ENCODE measurements around the gene PACRG.

The PACRG gene

GRCh38 chr6:163177892-163178420 is 450.2 kb downstream of the PACRG start:
- Histone ChIP-seq H3K27ac (no peak overlapping the region), H3K4me1 (ENCODE audit: control insufficient read depth in 1 of 2, insufficient read depth in 1 of 2, low read depth in 1 of 2, low read length in 1 of 2) (no peaks in the 10 kb centered on the region), H3K9me3 (no peaks in the 10 kb centered on the region), H3K36me3 (no peaks in the 10 kb centered on the region), H3K27me3 (peaks cover 15% of the 10 kb centered on the region), H3K4me3 (ENCODE audit: low read depth in 1 of 2, low read length in 1 of 2) (no peak overlapping the region)
- no peak for TF ChIP-seq CTCF (IDR thresholded peaks at IDR 0.05)

DNA sequence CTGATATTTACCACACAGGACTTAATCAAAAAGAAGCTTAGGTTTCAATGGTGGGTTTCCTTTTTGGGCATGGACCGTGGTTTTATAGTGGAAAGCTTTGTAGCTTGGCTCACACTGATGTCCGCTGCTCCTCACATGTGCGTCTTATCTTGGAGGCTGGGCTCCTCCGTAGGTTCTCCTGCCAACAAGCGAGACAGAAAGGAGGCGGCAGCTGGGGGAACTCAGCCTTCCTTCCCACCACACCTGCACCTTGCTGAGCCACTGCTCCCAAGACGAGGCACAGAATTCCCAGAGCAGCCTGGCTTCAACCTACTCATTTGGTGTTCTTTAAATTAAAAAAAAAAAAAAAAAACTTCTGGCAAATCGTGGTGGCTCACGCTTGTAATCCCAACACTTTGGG is 451.3 kb downstream of the PACRG start:
- no peak for TF ChIP-seq CTCF (IDR thresholded peaks at IDR 0.05)
- no peaks in the 10 kb centered on the region for H3K9me3 ChIP-seq
- peaks cover 16% of the 10 kb centered on the region for H3K27me3 ChIP-seq
- H3K4me3 ChIP-seq (ENCODE audit: low read depth in 1 of 2, low read length in 1 of 2): no peak overlapping the region
- no peak overlapping the region for H3K27ac ChIP-seq
- no peaks in the 10 kb centered on the region for H3K36me3 ChIP-seq
- no peaks in the 10 kb centered on the region for H3K4me1 ChIP-seq (ENCODE audit: control insufficient read depth in 1 of 2, insufficient read depth in 1 of 2, low read depth in 1 of 2, low read length in 1 of 2)

- no peaks in the 10 kb centered on the region for H3K4me1 ChIP-seq (ENCODE audit: control insufficient read depth in 1 of 2, insufficient read depth in 1 of 2, low read depth in 1 of 2, low read length in 1 of 2)
- TF ChIP-seq CTCF (IDR thresholded peaks at IDR 0.05): no peak
- no peak overlapping the region for H3K4me3 ChIP-seq (ENCODE audit: low read depth in 1 of 2, low read length in 1 of 2)
- H3K27ac ChIP-seq: no peak overlapping the region
- peaks cover 16% of the 10 kb centered on the region for H3K27me3 ChIP-seq
- no peaks in the 10 kb centered on the region for H3K9me3 ChIP-seq
- no peaks in the 10 kb centered on the region for H3K36me3 ChIP-seq
Observed at GRCh38 chr6:163179721-163180120, 451.9 kb downstream of the PACRG start.

GRCh38 chr6:163180874-163181541 is 453.2 kb downstream of the PACRG start:
- H3K27me3 ChIP-seq: peaks cover 16% of the 10 kb centered on the region
- no peaks in the 10 kb centered on the region for H3K9me3 ChIP-seq
- no peak overlapping the region for H3K27ac ChIP-seq
- H3K4me1 ChIP-seq (ENCODE audit: control insufficient read depth in 1 of 2, insufficient read depth in 1 of 2, low read depth in 1 of 2, low read length in 1 of 2): no peaks in the 10 kb centered on the region
- TF ChIP-seq CTCF (IDR thresholded peaks at IDR 0.05): no peak
- H3K4me3 ChIP-seq (ENCODE audit: low read depth in 1 of 2, low read length in 1 of 2): no peak overlapping the region
- no peaks in the 10 kb centered on the region for H3K36me3 ChIP-seq

- Histone ChIP-seq H3K4me3 (ENCODE audit: low read depth in 1 of 2, low read length in 1 of 2) (no peak overlapping the region), H3K4me1 (ENCODE audit: control insufficient read depth in 1 of 2, insufficient read depth in 1 of 2, low read depth in 1 of 2, low read length in 1 of 2) (no peaks in the 10 kb centered on the region), H3K9me3 (no peaks in the 10 kb centered on the region), H3K27ac (no peak overlapping the region), H3K36me3 (no peaks in the 10 kb centered on the region), H3K27me3 (peaks cover 16% of the 10 kb centered on the region)
- TF ChIP-seq CTCF (IDR thresholded peaks at IDR 0.05): no peak
Observed at GRCh38 chr6:163181666-163182180, 453.9 kb downstream of the PACRG start.

All from neutrophil (primary cell).